ENCODE data around the gene AIRE. TPM values are rescaled to one million over a fixed set of nuclear protein-coding genes. Genes with fewer than 3 reads are reported as not detected.
"Not testable (repeated sequence)": the region's sequence is repeated elsewhere in the genome, so short reads cannot be mapped to it uniquely, and the experiment has no call there.

The AIRE gene
- total RNA-seq, 1 donor from 2014 or later = under 0.01 TPM

DNA sequence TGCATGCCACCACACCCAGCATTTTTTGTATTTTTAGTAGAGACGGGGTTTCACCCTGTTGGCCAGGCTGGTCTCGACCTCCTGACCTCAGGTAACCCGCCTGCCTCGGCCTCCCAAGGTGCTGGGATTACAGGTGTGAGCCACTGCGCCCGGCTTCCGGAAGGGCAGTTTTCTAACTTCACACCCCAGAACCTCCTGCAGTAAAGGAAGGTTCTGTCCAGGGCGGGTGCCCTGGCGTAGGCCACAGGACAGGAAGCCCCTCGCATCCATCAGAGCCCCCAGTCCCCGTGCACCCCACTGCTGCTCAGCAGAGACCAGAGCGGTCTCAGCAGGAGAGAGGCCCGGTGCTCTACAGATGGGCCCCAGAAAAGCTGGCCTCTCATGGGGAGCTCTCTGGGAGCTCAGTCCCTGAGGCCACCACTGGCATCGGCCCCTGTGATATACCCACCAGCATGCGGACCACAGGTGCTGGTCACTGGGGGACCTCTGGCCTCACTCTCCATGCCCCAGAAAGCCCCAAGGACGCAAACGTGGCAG, 19.9 kb upstream of the AIRE start:
- no peak for DNase-seq (ENCODE audit: low read depth, low spot score)

DNA sequence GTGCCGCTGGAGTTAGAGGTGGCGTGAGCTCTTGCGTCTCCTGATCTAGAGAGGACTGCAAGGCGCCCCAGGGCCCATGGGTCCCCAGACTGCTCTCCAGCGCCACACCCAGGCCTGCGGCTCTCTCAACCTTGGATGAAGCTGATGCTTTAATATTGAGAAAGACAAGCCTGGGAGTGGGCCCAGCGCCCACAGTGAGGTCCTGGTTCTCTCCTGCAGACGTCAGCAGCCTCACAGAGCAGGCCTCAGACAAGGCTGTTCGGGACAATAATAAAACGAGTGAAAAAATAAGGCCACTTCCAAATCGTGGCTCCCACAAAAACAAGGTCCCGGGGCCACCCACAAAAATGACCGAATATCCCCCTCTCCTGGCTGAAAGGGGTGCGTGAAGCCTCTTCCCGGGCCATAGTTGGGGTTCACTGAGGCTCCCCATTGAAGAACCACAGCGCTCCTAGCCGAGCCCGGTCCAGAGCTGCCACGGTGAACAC, 18.0 kb upstream of the AIRE start:
- no peak for DNase-seq (ENCODE audit: low read depth, low spot score)

GRCh38 chr21:44269090-44269489, 16.6 kb upstream of the AIRE start:
- no peak for DNase-seq (ENCODE audit: low read depth, low spot score)

GRCh38 chr21:44271558-44272283, 14.0 kb upstream of the AIRE start:
- DNase-seq (ENCODE audit: low read depth, low spot score) = no peak

DNA sequence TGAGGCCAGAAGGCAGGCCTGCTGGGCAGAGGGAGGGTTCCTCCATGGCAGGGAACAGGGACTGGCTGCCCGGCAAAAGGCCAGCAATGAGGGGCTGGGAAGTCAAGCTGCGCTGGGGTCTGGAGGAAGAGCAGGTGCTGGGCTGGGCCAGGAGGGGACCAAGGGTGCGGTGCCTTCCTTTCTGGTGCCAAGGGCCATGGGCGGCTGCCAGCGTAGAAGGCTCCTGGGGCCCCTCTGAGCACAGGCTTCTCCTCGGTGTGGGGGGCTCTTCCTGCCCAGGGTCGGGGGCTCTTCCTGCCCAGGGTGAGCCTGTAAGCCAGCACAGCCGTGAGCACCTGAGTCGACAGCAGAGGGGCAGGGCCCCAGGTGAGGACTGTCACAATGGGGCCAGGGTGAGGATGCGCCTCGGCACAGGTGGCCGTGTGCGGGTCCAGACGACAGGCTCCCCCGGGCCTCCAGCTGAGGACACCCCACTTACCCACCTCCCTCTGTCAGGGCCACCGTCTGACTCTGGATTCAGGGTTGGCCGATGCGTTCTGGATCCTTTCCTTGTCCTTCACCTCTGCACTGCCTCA, 13.3 kb upstream of the AIRE start:
- DNase-seq (ENCODE audit: low read depth, low spot score) = no peak

DNA sequence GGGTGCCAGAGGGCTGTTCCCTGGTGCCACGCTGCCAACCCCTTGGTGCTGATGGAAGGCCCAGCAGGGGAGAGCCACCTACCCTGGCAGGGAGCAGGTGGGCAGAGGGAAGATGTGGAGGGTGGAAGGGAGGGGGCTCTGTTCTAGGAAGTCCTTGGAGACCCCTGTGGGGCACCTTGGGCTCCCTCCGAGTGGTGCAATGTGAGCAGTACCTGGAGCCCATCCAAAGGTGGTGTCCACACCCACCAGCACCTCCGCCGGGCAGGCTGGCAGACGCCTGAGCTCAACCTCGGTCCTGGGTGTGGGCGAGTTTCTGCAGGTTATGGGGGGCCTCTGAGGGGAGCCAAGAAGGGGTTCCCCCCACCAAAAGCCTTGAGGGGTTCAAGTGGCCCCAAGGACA, 12.6 kb upstream of the AIRE start:
- no peak for DNase-seq (ENCODE audit: low read depth, low spot score)

DNA sequence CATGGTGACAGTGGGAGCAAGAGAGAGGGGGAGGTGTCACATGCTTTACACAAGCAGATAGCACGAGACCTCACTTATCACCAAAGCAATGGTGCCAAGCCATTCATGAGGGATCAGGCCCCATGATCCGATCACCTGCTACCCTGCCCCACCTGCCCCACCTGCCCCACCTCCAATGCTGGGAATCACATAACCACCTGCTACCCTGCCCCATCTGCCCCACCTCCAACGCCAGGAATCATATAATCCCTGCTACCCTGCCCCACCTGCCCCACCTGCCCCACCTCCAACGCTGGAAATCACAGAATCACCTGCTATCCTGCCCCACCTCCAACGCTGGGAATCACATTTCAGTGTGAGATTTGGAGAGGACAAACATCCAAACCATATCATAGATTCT, 10.6 kb upstream of the AIRE start:
- DNase-seq (ENCODE audit: low read depth, low spot score) = no peak

DNA sequence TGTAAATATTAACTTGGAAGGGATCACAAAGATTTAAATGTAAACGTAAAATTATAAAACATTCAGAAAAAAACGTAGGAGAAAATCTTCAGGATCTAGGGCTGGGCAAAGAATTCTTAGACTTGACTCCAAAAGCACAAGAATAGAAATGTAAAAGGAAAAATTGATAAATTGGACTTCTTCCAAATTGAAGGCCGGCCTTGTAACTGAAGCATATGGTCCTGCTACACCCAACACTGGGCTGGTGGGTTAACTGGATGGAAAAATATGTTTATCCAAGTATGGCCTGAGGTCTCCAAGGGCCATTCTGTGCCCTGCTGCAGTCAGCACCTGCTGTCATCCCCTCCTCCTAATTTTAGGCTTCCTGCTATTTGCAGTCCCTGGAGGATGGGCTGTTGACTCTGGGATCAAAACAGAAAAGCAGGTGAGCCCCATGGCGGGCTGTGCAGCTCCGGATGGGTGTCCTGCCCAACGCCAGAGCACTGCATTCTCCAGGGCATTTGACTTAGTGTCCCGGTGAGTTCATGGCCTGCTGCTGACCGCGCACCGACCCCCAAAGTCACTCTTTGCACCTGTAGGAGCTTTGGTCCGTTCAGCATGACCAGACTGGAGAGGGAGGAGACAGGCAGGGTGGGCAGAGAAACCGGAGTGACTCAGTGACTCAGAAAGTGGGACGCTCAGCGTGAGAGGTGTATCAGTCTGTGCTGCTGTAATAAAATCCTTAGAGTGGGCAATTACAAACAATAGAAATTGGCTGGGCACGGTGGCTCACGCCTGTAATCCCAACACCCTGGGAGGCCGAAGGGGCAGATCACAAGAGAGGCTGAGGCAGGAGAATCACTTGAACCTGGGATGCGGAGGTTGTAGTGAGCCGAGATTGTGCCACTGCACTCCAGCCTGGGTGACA, 6.1 kb upstream of the AIRE start:
- no peak for DNase-seq (ENCODE audit: low read depth, low spot score)

DNA sequence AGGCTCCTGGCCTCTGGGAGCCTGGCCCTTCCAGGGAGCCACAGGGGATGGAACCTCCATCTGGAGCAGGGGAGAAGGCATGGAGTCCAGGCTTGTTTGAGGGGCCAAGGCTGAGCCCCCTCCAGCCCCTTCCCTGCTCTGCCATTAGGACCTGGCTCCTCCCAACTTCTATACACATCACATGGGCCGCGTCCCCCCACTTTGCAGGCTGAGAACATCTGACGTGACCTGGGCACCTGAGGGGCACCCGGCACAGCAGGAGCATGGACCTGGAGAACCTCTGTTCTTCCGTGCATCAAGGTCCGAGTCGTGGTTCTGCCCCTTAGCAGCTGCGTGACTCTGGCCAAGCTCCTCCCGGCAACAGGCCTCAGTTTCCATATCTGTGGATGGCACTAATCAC, 3.9 kb upstream of the AIRE start:
- DNase-seq (ENCODE audit: low read depth, low spot score) = no peak

- DNase-seq (ENCODE audit: low read depth, low spot score) = no peak
Observed at GRCh38 chr21:44282370-44282769, 3.3 kb upstream of the AIRE start.

DNA sequence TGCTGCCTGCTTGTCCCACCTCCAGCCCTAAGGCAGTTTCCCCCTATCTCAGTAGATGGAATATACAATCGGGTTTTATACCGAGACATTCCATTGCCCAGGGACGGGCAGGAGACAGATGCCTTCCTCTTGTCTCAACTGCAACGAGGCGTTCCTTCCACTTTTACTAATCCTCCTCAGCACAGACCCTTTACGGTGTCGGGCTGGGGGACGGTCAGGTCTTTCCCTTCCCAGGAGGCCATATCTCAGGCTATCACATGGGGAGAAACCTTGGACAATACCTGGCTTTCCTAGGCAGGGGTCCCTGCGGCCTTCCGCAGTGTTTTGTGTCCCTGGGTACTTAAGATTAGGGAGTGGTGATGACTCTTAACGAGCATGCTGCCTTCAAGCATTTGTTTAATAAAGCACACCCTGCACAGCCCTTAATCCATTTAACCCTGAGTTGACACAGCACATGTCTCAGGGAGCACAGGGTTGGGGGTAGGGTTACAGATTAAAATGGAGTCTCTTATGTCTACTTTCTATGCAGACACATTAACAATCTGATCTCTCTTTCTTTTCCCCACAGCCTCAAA, 2.4 kb upstream of the AIRE start:
- not testable (repeated sequence) for DNase-seq (ENCODE audit: low read depth, low spot score)

DNA sequence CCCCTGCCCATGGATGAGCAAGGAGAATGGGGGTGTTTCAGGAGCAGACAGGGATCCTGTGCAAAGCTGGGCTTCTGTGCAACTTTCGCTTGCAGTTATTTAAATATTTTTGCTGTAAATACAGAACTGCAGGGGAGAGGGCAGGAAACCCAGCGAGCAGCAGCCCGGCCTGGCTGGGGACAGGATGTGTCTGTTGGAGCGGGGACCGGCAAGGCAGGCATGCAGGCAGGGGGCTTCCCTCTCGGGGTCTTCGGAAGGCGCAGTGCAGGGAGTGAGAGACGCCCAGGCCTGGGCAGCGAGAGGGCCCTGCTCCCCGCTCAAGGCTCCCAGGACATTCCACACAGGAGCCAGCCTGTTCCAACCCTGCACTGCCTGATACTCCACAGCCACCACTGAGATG, 1.7 kb upstream of the AIRE start:
- DNase-seq (ENCODE audit: low read depth, low spot score) = no peak

- no peak for DNase-seq (ENCODE audit: low read depth, low spot score)
Observed at GRCh38 chr21:44286086-44286715, 525 bp downstream of the AIRE start.

GRCh38 chr21:44286716-44287632, 1.3 kb downstream of the AIRE start:
- no peak for DNase-seq (ENCODE audit: low read depth, low spot score)

- DNase-seq (ENCODE audit: low read depth, low spot score) = no peak
Observed at GRCh38 chr21:44288251-44289110, 2.8 kb downstream of the AIRE start.

DNA sequence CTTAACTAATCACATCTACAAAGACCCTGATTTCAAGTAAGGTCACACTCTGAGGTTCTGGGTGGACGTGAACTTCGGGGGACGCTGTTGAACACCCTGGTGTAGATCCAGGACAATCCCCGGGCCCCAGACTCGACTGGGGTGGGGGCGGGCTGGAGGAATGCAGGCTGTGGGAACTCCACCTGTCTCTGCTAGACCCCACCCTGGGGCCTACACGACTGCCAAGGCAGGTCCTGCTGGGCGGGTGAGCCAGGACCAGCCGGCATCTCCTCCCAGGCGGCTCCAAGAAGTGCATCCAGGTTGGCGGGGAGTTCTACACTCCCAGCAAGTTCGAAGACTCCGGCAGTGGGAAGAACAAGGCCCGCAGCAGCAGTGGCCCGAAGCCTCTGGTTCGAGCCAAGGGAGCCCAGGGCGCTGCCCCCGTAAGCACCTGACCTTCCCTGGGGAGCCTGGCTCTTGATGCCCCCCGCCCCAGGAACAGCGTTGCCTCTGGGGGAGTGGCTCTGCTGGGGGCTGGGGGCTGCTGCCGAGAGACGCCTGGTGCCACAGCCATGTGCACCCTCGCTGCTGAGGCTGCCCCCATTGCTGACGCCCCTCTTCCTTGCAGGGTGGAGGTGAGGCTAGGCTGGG, 3.8 kb downstream of the AIRE start:
- no peak for DNase-seq (ENCODE audit: low read depth, low spot score)

GRCh38 chr21:44290327-44291077, 4.8 kb downstream of the AIRE start:
- no peak for DNase-seq (ENCODE audit: low read depth, low spot score)
